ENCODE results near the gene C5AR2.

C5AR2 gene

GRCh38 chr19:47357788-47358680 is 26.1 kb downstream of the C5AR2 start:
- TF ChIP-seq, protein P1, sequence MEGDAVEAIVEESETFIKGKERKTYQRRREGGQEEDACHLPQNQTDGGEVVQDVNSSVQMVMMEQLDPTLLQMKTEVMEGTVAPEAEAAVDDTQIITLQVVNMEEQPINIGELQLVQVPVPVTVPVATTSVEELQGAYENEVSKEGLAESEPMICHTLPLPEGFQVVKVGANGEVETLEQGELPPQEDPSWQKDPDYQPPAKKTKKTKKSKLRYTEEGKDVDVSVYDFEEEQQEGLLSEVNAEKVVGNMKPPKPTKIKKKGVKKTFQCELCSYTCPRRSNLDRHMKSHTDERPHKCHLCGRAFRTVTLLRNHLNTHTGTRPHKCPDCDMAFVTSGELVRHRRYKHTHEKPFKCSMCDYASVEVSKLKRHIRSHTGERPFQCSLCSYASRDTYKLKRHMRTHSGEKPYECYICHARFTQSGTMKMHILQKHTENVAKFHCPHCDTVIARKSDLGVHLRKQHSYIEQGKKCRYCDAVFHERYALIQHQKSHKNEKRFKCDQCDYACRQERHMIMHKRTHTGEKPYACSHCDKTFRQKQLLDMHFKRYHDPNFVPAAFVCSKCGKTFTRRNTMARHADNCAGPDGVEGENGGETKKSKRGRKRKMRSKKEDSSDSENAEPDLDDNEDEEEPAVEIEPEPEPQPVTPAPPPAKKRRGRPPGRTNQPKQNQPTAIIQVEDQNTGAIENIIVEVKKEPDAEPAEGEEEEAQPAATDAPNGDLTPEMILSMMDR (IDR thresholded peaks at IDR 0.05), result peak; percentile 10; the same call in 1 of the 2 replicates

DNA sequence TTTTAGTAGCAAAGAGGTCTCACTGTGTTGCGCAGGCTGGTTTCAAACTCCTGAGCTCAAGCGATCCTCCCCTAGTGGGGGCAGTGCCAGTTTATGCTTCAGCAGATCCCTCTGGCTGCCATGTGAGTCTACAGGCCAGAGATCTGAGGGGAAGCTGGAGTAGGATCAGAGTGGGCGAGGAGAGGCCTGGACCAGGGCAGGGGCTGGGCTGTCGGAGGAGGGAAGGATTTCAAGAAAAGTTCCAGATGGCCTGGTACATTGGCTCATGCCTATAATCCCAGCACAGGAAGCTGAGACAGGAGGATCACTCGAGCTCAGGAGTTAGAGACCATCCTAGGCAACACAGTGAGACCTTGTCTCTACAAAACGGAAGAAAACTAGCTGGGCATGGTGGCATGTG is 27.0 kb downstream of the C5AR2 start:
- TF ChIP-seq, protein P1 (IDR thresholded peaks at IDR 0.05), result no peak

DNA sequence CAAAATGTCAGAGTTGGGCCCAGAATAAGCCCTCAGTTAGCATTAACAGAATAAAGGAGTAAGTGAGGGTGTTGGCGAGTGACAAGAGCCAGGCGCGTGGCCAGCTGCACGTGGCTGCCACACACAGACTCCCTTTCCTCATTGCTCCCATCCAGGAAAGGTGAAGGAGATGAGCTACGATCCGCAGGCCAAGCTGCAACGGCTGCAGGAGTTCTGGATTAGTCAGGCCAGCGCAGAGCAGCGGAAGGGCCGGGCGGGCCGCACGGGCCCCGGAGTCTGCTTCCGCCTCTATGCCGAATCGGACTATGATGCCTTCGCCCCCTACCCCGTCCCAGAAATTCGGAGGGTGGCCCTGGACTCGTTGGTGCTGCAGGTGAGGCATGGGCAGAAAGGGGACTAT is 30.3 kb downstream of the C5AR2 start:
- TF ChIP-seq, protein P1 (IDR thresholded peaks at IDR 0.05), result no peak

GRCh38 chr19:47363758-47364531 is 32.0 kb downstream of the C5AR2 start:
- TF ChIP-seq, protein P1 (IDR thresholded peaks at IDR 0.05), result no peak

DNA sequence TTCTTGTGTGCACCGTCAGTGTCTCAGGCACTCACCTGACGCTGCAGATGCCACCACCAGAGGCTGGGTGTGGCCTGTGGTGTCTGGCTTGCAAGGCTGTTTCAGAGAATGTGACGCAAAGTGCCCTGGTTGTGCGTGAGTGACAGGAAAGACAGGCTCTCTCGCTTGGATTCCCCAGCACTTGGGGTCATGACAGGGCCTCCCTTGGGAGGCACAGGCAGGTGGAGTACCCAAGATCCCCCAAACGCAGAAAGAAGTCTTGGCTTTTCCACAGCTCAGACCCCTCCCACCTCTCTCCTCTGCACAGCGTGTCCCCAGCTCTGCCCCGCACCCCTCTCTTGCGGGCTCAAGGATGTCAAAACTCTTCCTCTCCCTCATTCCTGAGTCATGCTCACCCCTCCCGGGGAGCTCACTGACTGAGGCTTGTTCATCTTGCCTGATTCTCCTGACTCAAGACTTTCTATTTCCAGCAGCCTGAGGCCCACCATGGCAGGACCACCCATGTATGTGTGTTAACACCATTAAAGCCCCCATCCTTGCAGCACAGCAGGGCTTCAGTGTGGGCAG is 38.2 kb downstream of the C5AR2 start:
- TF ChIP-seq, protein P1 (IDR thresholded peaks at IDR 0.05), result no peak

- TF ChIP-seq, protein P1 (IDR thresholded peaks at IDR 0.05), result no peak
Measured at GRCh38 chr19:47371261-47371660, 39.3 kb downstream of the C5AR2 start.

DNA sequence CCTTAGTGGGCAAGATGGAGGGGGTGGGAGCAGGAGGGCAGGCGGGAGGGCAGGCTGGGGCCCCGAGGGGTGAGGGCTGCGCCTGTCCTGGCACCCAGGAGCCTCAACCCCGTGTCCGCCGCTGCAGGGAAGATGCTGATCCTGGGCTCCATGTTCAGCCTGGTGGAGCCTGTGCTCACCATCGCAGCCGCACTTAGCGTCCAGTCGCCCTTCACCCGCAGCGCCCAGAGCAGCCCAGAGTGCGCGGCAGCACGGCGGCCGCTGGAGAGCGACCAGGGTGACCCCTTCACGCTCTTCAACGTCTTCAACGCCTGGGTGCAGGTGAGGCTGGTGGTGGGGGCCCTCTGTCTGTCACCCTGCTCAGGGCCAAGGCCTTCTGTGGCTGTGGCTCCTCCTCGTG is 40.6 kb downstream of the C5AR2 start:
- TF ChIP-seq, protein P1 (IDR thresholded peaks at IDR 0.05), result no peak

Data from LNCAP (cell line).